Lower lobe of right lung (tissue), 2 donors: ENCODE data around the gene FEM1B. TPM values are rescaled to one million over a fixed set of nuclear protein-coding genes. Genes with fewer than 3 reads are reported as not detected.

ENCODE experiments used
- ATAC-seq, 2 donors: fragments of 200-7000 bp; cut with Tn5 transposase; one replicate each; pipeline ENCODE4 v1.9.1; 2020 to 2022; ENCODE audit warnings: mild to moderate bottlenecking in 2 of 2, moderate library complexity in 2 of 2
- DNase-seq: peaks from one replicate; pipeline ENCODE4 v3.0.0-alpha.2; 2020
- H3K27ac ChIP-seq: fragments of 200-600 bp; one replicate; pipeline ENCODE4 v1.8.0; 2022
- H3K27me3 ChIP-seq: fragments of 200-600 bp; one replicate; pipeline ENCODE4 v1.8.0; 2022; ENCODE audit warnings: low read depth
- H3K36me3 ChIP-seq: fragments of 200-600 bp; one replicate; pipeline ENCODE4 v1.8.0; 2022; ENCODE audit warnings: mild to moderate bottlenecking
- H3K4me1 ChIP-seq: fragments of 200-600 bp; one replicate; pipeline ENCODE4 v1.8.0; 2022
- H3K4me3 ChIP-seq: fragments of 200-600 bp; one replicate; pipeline ENCODE4 v1.8.0; 2022; ENCODE audit warnings: mild to moderate bottlenecking
- H3K9me3 ChIP-seq: fragments of 200-600 bp; one replicate; pipeline ENCODE4 v1.8.0; 2022
- CTCF ChIP-seq: fragments of 200-600 bp; IDR thresholded peaks from one replicate; pipeline ENCODE4 v1.8.0; 2022; ENCODE audit warnings: antibody characterized with exemption, mild to moderate bottlenecking
- intact Hi-C: fragments of 100-400 bp; cut with DNase I; formaldehyde crosslinking; loops from one replicate; pipeline ENCODE4 v1.11.0; 2022
- total RNA-seq: library from RNA; stranded (reverse); fragmentation: NEBNext Ultra II Directional; extraction: Animal tissue kit (Norgen Biotek cat#: 25700); gene quantifications from one replicate; pipeline ENCODE4 v1.2.1, GENCODE V29; 2021
- donor health status: DM: no; HTN: yes; CAD: no; lungs with severe emphysema.

Gene FEM1B
- total RNA-seq, 1 donor from 2014 or later: 55.3 TPM

DNA sequence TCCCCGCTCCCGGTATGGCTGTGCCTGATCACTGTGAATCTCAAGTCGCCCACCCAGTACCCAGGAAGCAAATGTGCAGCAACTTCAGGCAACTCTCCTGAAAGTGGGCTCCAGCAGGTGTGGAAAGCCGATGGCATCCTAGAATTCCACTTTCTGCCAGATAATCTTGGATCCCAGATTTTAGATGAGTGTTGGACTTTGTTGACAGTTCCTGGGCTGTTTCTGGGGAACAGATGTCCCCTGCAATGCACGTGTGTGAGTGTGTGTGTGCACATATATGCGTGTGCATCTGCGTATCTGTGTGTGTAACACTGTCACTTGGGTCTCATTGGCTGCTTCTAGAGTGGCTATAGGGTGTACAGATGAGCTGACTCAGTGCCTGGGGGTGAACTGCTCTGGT is 59.0 kb downstream of the FEM1B start:
- peaks cover 17% of the 10 kb centered on the region for H3K4me1 ChIP-seq
- H3K36me3 ChIP-seq: no peaks in the 10 kb centered on the region
- DNase-seq (no peak), ATAC-seq (no peak)
- no peaks in the 10 kb centered on the region for H3K9me3 ChIP-seq
- H3K4me3 ChIP-seq: no peak overlapping the region
- no peak overlapping the region for H3K27ac ChIP-seq
- no peak for TF ChIP-seq CTCF
- intact Hi-C loops: no loop called here
- H3K27me3 ChIP-seq: no peaks in the 10 kb centered on the region

DNA sequence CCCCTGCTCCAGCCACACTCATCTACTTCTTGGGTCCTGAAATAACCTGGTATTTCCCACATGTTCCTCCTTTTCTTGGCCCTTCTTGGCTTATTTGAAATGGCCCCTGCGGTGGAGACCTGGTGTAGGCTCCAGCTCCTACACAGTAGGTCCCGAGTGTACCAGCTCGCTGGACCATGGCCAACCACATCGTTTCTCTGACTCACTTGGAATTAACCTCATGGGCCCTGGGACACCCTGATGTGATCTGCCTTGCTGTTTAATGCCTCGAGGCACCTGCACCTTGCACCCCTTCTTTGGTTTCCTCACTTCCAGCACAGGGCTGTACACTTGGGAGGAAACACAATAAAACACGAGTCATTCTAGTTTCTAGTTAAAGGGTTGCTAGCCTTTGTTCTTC is 60.3 kb downstream of the FEM1B start:
- intact Hi-C loops: no loop called here
- no peaks in the 10 kb centered on the region for H3K9me3 ChIP-seq
- no peaks in the 10 kb centered on the region for H3K27me3 ChIP-seq
- DNase-seq: no peak
- H3K4me3 ChIP-seq: no peak overlapping the region
- no peak overlapping the region for H3K27ac ChIP-seq
- H3K36me3 ChIP-seq: no peaks in the 10 kb centered on the region
- no peak for ATAC-seq
- TF ChIP-seq CTCF: no peak
- H3K4me1 ChIP-seq: peaks cover 26% of the 10 kb centered on the region

GRCh38 chr15:68339481-68339880 is 61.9 kb downstream of the FEM1B start:
- intact Hi-C loops: no loop called here
- no peaks in the 10 kb centered on the region for H3K9me3 ChIP-seq
- DNase-seq (no peak), ATAC-seq (no peak)
- TF ChIP-seq CTCF: no peak
- no peaks in the 10 kb centered on the region for H3K27me3 ChIP-seq
- no peak overlapping the region for H3K27ac ChIP-seq
- no peaks in the 10 kb centered on the region for H3K36me3 ChIP-seq
- H3K4me1 ChIP-seq: peaks cover 26% of the 10 kb centered on the region
- no peak overlapping the region for H3K4me3 ChIP-seq

GRCh38 chr15:68340726-68341671 is 63.5 kb downstream of the FEM1B start:
- TF ChIP-seq CTCF: no peak
- peak overlapping the region; percentile 15 for H3K27ac ChIP-seq
- intact Hi-C loops: no loop called here
- H3K36me3 ChIP-seq: no peaks in the 10 kb centered on the region
- no peaks in the 10 kb centered on the region for H3K9me3 ChIP-seq
- H3K4me1 ChIP-seq: peaks cover 18% of the 10 kb centered on the region
- no peaks in the 10 kb centered on the region for H3K27me3 ChIP-seq
- no peak for DNase-seq
- H3K4me3 ChIP-seq: no peak overlapping the region
- ATAC-seq: no peak

- ATAC-seq: peak in 1 of 2 donors; percentile 7
- intact Hi-C loops: no loop called here
These were observed 64.5 kb downstream of the FEM1B start for GRCh38 chr15:68341760-68342725.

More at GRCh38 chr15:68341760-68342725, 64.5 kb downstream of the FEM1B start:
- Histone ChIP-seq H3K4me1 (peaks cover 18% of the 10 kb centered on the region), H3K4me3 (no peak overlapping the region), H3K27me3 (no peaks in the 10 kb centered on the region), H3K9me3 (no peaks in the 10 kb centered on the region), H3K27ac (peak overlapping the region; percentile 15), H3K36me3 (no peaks in the 10 kb centered on the region)
- no peak for TF ChIP-seq CTCF
- no peak for DNase-seq
